ENCODE measurements around the gene FAM13C.

- TF ChIP-seq EZH2phosphoT487 (IDR thresholded peaks at IDR 0.05; ENCODE audit: borderline replicate concordance, low read depth) = no peak
- TF ChIP-seq CHD2 (IDR thresholded peaks at IDR 0.05; ENCODE audit: low read length, partially characterized antibody) = no peak
- TF ChIP-seq CTCF (IDR thresholded peaks at IDR 0.05) = no peak
- TF ChIP-seq, protein P1, sequence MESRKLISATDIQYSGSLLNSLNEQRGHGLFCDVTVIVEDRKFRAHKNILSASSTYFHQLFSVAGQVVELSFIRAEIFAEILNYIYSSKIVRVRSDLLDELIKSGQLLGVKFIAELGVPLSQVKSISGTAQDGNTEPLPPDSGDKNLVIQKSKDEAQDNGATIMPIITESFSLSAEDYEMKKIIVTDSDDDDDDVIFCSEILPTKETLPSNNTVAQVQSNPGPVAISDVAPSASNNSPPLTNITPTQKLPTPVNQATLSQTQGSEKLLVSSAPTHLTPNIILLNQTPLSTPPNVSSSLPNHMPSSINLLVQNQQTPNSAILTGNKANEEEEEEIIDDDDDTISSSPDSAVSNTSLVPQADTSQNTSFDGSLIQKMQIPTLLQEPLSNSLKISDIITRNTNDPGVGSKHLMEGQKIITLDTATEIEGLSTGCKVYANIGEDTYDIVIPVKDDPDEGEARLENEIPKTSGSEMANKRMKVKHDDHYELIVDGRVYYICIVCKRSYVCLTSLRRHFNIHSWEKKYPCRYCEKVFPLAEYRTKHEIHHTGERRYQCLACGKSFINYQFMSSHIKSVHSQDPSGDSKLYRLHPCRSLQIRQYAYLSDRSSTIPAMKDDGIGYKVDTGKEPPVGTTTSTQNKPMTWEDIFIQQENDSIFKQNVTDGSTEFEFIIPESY (IDR thresholded peaks at IDR 0.05; ENCODE audit: borderline replicate concordance, low read depth) = no peak
- TF ChIP-seq, protein P2, sequence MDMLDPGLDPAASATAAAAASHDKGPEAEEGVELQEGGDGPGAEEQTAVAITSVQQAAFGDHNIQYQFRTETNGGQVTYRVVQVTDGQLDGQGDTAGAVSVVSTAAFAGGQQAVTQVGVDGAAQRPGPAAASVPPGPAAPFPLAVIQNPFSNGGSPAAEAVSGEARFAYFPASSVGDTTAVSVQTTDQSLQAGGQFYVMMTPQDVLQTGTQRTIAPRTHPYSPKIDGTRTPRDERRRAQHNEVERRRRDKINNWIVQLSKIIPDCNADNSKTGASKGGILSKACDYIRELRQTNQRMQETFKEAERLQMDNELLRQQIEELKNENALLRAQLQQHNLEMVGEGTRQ (IDR thresholded peaks at IDR 0.05; ENCODE audit: borderline replicate concordance, low read depth, low read length) = no peak
- no peak for TF ChIP-seq YY1 (IDR thresholded peaks at IDR 0.05; ENCODE audit: low read depth)
Observed at GRCh38 chr10:59214160-59214559, 148.2 kb downstream of the FAM13C start.
